HG02884 (cell line): ENCODE data around the gene SEC11C.
"Not testable (repeated sequence)": the region's sequence is repeated elsewhere in the genome, so short reads cannot be mapped to it uniquely, and the experiment has no call there.

ENCODE experiments used
- ATAC-seq: cut with Tn5 transposase; IDR thresholded peaks from one replicate; pipeline ENCODE4 v1.9.1; 2021; ENCODE audit warnings: mild to moderate bottlenecking, moderate library complexity; ENCODE audit not compliant: unreplicated experiment

SEC11C gene

DNA sequence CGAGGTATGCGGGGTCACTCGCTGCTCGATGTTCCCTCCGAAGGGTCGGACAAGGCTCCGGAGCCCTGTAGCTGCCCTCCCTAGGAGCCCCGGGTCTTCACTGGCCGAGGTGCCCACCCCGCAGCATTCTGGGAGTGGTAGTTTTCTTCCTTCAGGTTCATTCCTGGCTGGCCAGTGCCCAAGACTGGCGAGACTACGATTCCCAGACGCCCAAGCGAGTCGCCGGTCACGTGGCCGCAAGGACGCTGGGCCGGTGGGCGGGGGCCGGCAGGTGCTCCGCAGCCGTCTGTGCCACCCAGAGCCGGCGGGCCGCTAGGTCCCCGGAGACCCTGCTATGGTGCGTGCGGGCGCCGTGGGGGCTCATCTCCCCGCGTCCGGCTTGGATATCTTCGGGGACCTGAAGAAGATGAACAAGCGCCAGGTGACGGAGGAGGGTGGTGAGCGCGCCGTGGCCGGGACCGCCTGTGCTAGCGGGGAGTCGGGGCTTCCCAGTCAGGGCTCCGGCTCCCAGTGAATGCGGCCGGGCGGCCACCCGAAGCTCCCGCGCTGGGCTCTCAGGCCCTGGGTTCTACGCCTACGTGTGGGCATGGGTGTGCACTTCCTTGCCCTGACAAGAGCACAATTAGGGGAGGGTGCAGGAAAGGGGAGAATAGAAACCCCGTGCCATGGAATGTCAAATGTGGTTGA lies at the start of gene SEC11C:
TSS of gene SEC11C (plus strand) at position 270 of the 687 bp plus-strand sequence. CDS start at position 335, 65 bp downstream.
- peak; percentile 78 for ATAC-seq

DNA sequence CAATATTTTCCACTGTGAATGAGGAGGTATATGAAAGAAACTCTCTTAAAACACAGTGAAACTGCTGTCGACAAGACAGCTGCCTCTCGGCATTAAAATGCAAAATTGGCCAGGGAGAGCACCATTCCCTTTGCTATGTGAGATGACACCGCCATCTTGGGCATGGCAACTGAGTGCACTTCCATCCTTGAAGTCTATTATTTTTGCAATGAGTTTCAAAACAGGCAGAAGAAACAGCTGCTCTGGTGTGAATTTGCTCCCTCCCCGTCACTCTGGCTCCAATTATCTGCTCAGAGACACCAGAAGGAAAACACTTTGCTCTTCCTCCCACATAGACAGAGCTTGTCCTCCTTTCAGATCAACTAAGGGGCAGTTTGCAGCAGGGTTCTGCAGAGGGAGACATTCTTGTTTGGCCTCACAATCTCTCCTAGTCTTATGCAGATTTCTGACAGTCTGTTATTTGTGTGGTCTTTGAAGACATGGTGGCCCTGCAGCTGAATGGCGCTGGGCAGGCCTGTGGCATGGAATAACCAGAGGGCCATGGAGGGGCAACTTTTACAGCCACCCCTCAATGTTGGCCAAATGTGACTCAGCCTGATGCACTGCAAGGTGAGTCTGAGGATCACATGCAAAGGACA lies 48.6 kb upstream of the SEC11C start:
- ATAC-seq = no peak

DNA sequence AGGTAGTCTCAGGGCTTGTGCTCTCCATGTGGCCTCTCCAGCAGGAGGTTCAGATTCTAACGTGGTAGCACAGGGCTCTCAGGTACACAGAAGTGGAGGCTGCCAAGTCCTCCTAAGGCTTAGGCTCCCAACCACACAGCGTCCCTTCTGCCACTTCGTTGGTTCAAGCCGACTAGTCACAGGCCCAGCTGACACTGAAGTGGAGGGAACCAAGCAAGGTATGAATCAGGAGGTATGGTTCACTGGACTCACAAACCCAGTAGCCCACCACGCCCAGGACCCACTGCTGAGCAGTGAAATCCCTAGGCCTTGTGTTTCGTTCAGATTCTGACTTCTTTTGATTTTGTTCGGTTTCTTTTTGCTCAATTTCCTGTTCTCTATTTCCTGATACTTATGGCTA lies 46.0 kb upstream of the SEC11C start:
- no peak for ATAC-seq

DNA sequence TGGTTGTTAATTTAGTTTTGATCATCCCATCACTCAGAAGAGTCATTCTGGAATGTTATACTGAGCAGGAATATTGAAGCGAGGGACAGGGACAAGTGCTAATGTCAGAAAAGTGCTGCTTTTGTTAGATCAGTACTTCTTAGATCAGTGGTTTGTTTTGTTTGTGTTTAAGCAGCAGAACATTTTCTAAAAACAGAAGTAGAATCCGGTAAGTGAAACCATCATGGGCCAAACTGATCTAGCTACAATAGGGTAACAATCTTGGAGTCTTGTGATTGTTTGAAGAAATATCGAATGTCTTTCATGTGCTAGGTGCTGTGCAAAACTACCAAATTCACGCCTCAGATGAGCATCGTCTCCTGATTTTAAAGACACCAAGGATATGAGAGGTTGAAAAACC lies 45.1 kb upstream of the SEC11C start:
- ATAC-seq = no peak

DNA sequence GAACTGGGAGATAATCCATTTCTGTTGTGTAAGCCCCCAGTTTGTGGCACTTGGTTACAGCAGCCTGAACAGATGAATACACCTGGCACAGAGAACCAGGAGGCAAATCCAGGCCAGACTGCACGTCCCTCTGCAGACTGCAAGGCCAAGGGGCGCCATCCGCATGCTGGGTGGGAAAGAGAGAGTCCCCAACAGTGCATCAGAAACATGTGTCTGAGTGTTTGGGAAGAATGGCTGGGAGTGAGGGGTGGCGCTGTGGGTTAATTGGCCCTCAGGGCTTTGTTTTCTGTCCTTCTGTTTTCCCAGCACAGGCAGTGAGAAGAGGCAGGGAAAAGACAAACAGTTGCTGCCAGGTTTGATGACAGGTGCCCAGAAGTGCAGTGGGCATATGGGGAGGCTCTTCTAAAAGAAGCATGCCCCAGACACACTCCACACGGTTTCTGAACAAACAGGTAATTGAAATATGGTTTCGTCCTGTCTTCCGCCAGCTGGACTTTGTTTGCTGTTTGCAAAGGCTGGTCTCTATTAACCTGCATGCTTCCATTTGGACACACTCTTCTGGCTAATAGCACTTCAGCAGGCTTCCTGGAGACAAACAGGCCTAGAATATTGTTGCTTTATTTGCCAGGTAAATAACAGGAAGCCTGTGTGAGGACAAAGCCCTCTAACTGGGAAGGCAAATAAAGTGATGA lies 43.4 kb upstream of the SEC11C start:
- ATAC-seq = no peak

DNA sequence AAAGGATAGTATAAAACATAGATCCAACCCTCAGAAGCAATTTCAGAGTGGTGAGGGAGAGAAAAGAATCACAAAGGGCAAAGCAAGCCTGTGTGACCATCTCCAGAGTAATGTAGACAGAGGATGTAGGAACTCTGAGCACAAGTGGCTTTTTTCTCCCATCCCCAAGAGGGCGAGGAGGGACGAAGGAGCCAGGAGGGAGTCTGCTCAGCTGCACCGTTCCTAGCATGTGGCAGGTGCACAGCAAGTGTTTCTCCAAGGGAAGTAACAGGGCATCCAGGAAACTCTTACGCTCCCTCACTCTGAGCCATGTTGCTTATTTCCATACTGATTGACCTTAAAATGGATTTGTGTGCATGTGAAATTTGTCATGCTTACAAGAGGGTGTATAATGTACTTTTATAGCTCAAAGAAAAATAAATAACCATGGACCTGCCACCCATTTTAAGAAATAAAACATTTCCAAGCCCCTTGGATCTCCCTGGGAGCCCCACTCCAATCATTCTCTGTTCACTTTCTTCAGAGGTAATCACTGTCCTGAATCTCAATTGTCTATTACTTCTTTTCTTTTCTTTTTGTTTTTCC lies 37.8 kb upstream of the SEC11C start:
- ATAC-seq = no peak

DNA sequence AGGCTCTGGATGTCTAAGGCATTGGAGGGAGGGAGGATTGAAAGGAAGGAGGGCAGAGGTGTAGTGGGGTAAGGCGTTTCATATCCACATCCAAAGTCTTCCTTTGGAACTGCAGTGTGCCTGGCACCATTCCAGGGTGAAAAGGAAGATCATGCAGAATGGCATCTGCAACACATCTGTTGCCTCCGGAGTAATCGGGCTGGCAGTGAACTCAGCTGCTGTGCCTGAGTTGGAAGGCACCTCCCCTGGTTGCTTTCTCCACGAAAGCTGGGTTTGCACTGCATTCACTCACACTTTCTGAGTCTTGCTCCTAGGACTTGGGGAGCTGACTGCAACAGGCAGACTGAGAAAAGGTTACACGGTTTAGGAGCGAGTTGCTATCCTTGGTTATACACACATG lies 30.3 kb upstream of the SEC11C start:
- no peak for ATAC-seq

DNA sequence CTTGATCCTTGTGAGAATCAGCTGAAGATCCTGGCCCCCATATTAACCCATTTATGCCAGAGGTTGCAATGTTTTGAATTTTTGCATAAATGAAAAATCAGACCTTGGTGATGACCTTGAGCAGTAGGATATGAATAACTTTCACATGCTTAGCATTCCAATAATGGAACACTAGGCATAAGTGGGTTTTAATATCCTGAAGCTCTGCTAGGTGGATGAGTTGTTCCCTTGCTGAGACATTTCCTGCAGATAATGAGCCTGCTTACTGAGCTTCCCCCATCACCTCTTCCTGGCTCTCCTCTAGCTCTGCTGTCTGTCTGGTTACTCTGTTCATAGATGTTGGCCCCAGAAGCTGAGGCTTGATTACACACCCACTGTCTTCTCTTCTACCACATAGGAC lies 25.5 kb upstream of the SEC11C start:
- no peak for ATAC-seq

DNA sequence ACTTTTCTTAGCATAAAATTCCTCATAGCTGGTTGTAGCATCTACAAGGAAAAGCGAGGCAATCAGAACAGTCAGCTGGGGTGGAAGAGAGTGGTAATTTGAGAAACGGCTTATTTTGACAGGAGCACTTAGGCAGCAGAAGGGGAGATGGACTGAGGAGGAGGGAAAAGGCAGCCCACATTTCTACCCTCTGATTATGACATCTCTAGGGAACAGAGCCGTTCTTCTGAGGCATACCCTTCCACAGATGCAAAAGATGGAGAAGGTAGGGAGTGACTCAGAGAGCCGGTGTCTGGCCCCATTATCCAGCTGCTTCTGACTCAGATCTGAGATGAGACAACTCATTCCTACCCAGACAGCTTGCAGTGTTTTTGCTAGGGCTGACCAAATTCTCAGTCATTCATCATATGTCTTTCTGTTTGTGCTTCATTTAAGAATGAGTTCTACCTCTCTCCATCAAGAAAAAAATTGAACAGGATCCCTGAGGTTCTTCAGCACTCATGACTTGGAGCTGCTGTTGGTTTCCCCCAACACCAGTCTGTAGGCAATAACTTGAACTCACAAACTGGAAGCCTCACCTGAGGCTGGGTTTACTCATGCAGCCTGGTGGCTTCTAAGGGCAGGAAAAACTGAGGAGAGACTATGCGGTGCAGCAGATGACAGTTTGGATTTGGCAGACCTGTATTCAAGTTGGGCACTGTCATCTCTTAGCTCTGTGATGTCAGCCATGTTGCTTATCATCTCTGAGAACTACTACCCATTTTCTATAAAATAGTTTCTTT lies 15.9 kb upstream of the SEC11C start:
- peak; percentile 84 for ATAC-seq

DNA sequence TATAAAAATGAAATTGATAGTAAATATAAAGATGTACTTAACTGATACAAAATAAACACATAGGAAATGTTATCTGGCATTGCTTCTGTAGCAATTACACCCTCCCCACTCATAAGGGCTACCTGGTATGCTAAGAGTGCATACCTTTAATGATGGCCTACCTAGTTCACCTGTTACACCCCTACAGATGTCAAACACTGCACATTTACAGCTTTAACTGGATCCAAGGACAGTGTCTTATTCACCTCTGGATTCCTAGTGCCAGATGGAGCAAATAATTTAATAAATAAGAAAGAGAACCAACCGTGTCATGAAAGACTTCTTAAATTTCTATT lies 15.3 kb upstream of the SEC11C start:
- ATAC-seq = no peak

DNA sequence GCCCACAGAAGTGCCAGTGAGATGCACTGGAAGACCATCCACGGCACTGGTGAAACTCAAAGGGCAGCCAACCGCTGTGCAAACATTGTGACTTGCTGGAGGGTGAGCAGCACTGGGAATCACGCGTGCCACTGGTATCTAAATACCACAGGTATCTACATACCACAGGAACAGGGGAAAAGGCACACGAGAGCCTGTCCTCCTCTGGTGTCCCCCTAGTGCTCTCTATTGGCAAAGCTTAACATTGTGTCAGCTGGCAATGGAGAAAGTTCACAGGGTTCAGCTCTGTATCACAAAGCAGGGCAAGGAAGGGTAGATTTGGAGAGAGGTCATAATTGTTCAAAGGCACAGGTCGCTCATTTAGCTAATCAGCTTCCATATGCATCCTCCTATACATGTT lies 12.6 kb upstream of the SEC11C start:
- no peak for ATAC-seq

DNA sequence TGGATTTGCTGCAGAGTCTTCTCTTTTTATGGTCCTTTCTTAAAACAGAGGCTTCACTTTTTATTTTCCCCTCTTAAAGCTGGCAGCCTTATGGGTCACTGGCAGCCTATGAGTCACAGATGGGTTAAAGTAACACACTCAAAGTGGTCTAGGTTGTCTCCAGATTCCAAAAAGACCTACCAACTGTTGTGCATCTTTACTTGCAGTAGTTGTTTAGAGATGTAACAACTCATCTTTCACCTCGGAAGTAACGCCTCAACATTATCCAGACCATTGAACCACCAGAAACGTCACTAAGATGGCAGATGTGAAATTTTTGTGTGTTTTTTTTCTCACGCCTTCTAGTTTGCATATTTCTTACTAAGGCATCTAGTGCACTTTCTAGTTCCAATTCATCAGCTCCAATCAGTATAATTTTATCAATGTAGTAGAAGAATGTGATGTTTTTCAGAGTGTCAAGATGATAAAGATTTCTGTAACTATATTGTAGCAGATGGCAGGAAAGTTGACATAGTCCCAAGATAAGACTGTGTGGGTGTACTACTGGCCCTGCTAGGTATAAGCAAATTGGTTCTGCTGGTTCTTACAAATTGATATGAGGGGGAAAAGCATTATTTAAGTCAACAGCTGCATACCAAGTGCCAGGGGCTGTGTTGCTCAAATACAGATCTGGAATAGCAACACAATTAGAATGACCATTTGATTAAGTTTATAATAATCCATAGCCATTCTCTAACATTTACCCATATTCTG lies 9.6 kb upstream of the SEC11C start:
- no peak for ATAC-seq

DNA sequence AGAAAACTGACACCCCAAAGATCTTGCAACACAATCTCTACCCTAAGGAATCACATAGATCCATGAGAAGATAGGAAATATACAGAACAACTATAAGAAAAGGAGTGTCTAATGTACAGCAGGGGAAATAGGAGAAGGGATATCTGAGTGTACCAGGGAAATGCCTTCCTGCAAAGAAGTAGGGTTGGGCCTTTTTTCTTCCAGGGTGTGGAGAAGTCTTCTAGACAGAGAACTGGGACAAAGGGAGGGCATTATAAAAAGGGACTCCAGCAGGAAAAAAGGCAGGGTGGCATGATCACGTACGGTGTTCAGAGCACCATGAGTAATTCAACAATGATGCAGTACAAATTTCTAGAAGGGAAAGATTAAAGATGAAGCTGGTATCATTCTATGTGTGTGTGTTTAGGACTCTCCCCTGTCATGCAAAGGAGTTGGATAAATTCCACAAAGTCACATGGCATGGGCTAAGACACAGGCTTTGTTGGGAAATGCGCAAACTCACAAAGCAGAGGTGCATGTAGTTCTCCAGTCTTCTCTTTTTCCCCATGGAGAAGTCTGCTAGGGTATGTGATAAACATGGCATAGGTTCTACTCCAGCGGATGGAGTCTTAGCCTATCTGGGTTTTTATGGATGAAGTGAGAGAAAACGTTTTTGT lies 6.7 kb upstream of the SEC11C start:
- ATAC-seq = no peak

DNA sequence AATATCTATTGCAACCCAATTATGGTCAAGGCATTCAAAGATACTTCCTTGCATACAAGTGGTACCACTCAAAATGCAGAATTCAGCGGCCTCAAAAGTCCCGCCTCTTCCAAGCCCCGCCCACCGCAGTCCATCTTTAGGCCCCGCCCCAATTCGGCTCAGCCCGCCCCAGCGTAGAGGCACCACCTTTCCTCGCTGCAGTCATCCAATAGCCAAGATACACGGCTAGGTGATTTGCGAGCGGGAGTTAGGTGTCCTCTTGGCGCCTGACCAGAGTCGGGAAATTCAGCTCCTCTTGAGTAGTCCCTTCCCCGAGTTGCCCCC lies 431 bp upstream of the SEC11C start:
- peak; percentile 65 for ATAC-seq

DNA sequence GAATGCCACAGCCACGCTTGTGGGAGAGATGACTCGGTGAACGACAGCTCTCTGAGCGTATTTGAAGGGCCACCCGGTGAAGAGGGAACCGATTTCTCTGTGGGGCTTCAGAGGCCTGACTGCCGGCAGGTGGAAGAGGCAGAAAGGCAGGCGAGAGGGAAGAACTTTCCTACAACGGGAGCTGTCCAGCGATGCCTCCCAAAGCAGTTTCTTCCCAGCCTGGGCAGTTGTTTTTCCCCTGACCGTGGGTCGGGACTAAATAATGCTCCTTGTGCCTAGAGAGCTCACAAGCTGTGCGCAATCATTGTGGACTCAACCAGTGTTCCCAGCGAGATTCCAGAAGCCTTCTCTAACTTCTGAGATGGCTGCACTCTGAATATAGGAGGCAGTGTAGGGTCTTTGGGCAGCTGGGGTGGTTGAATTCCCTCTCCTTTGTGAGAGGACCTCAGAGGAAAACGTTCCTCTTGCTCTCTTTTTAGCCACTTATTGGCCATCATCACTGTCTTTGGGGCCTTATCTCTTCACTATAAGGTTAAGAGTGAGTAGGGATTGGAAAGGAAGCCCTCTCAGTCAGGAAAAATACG lies 710 bp downstream of the SEC11C start:
- no peak for ATAC-seq

DNA sequence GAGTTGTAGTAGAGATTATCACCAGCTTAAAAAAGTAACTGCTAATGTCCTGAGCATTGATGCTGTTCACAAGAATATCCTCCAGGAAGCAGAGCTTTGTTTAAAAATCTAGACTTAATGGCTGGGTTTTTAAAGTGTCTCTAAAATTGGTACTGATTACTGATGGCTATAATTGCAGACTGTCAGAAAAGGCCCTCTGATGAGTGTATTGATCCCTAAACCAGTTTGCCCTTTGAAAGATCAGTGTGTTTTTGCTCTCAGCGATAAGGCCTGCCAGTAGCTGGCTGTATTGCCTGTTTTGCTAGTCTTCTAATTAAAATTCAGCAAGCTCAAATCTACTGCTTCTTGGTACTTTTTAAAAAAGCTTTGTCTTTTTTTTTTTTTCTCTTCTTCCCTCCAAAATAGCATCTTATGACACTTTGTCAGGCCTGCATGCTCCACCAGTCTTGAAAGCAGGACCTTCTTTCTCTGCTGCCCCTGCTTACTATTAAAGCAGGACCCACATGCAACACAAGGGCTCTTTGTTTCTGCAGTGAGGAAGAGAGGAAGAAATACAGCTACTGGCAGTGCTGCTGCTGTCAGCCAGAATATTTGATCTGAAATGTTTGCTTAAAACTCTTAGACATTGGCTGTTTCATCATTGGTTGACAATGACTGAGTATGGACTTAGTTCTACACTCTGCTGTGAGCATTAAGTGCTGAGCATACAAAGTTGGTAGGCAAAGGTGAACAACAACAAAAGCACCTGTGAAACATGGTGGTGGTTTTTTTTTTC lies 1.8 kb downstream of the SEC11C start:
- no peak for ATAC-seq

DNA sequence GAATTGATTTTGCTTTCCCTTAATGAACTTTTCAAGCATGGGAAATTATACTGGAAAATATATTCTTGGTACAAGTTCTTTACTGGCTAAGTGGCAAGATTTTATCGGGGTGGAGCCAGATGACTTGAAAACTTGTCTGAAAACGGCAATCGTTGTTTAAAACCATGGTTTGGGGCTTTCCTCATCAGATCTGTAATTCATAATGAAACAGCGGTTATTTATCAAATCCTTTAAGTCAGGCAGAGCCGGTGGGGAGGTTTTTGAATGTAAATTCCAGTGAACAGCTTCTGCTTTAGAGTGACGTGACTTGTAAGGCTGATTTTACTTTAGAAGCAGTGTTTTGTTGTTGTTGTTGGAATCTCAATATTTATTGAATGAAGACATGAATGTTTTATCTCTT lies 2.6 kb downstream of the SEC11C start:
- no peak for ATAC-seq

DNA sequence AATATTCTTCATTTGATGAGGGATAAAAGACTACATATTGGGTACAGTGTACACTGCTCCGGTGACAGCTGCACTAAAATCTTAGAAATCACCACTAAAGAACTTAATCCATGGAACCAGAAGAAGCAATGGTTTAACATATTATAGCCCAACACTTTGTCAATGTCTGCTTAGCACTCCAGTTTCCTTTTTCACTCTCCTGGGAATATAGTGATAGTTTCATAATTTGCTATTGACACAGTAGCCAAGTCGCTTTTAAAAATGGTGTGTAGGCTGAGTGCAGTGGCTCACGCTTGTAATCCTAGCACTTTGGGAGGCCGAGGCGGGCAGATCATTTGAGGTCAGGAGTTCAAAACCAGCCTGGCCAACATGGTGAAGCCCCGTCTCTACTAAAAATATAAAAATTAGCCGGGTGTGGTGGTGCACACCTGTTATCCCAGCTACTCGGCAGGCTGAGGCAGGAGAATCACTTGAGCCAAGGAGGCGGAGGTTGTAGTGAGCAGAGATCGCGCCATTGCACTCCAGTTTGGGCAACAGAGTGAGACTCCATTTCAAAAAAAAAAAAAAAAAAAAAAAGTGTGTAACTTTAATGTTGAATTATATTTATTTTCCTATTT lies 3.2 kb downstream of the SEC11C start:
- ATAC-seq = not testable (repeated sequence)

DNA sequence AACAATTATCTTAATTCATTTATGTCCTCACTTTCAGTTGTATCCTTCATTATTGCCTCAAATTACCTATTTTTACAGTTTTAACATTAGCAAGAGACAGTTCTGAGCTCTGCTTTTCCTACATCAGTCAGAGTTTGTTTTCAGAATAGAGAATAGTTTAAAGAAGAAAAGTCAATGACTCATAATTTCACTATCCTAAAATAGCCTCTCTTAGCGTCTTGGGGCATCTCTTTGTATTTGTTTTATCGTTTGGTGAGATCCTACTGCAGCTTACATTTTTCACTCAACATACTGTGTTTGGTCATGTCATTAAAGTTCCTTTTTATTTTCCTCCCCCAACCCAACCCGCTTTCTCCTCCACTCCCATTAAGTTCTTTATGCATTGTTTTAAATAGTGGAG lies 3.8 kb downstream of the SEC11C start:
- no peak for ATAC-seq
